Activated T-helper 2 cell treated with anti-CD3 and anti-CD28 coated beads, Interferon-gamma antibody, Interleukin-2, Interleukin-4, amounts not matched to agents 10 μg/mL and 5 μg/mL and 100 μg/mL, durations not matched to agents 14 hours and 24 hours and 36 hours (primary cell): ENCODE data around the gene PNMA8C. TPM values are rescaled to one million over a fixed set of nuclear protein-coding genes. Genes with fewer than 3 reads are reported as not detected.
"Not testable (repeated sequence)": the region's sequence is repeated elsewhere in the genome, so short reads cannot be mapped to it uniquely, and the experiment has no call there.

Source experiments
- DNase-seq: peaks from one replicate; pipeline ENCODE4 v3.0.0; 2021; ENCODE audit warnings: low spot score
- H3K27ac Mint-ChIP-seq: one replicate; pipeline ENCODE4 v1.8.0; 2021; ENCODE audit warnings: mixed read lengths
- H3K27me3 Mint-ChIP-seq: one replicate; pipeline ENCODE4 v1.8.0; 2021; ENCODE audit warnings: low read depth, mixed read lengths
- H3K36me3 Mint-ChIP-seq: one replicate; pipeline ENCODE4 v1.8.0; 2021; ENCODE audit warnings: low read depth, mixed read lengths
- H3K4me1 Mint-ChIP-seq: one replicate; pipeline ENCODE4 v1.8.0; 2021; ENCODE audit warnings: low read depth, mixed read lengths
- H3K4me3 Mint-ChIP-seq: one replicate; pipeline ENCODE4 v1.8.0; 2021; ENCODE audit warnings: low read depth, mild to moderate bottlenecking, moderate library complexity, mixed read lengths
- H3K9me3 Mint-ChIP-seq: one replicate; pipeline ENCODE4 v1.8.0; 2021; ENCODE audit warnings: mixed read lengths
- intact Hi-C: fragments of 100-400 bp; cut with micrococcal nuclease; formaldehyde crosslinking; loops from one replicate; pipeline ENCODE4 v1.15.1; 2023
- total RNA-seq: library from RNA; stranded (reverse); gene quantifications from 2 replicates; pipeline ENCODE4 v1.2.3, GENCODE V29; 2022

Gene PNMA8C
- total RNA-seq, 1 donor from 2014 or later: not detected

DNA sequence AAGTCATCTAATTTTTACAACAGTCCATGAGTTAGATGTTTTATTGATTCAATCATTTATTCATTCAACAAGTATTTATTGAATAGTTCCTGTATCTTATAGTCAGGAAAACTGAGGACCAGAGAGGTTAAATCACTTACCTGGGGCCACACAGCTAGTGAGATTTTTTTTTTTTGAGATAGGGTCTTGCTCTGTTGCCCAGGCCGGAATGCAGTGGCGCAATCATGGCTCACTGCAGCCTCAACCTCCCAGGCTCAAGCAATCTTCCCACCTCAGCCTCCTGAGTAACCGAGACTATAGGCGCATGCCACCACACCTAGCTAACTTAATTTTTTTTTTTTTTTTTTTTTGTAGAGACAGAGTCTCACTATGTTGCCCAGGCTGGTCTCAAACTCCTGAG is 7.0 kb upstream of the PNMA8C start:
- not testable (repeated sequence) for H3K36me3 Mint-ChIP-seq

DNA sequence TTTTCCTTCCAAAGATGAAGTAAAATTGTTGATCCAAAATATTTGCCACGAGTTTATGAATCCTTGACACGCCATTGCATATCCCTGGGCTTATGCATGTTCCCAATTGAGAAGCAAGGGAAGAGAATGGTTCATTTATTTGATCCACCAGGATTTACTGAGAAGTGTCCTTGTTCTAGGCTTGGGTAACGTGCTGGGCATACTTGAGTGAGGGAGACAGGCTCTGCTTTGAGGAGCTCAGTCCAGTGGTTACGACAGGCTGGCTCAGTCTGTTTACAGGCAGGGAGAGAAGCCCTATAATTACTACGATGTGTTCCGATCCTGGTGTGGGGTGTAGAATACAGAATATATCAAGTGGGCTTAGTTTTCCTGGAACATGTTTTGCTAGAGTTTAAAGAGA is 6.3 kb upstream of the PNMA8C start:
- Mint-ChIP-seq H3K4me1 (no peaks in the 10 kb centered on the region), H3K27me3 (peaks cover 26% of the 10 kb centered on the region), H3K36me3 (no peaks in the 10 kb centered on the region), H3K9me3 (no peaks in the 10 kb centered on the region), H3K27ac (no peak overlapping the region), H3K4me3 (no peak overlapping the region)
- no peak for DNase-seq
- intact Hi-C loops: no loop called here

More for the DNA sequence above, 7.0 kb upstream of the PNMA8C start:
- H3K27ac Mint-ChIP-seq, intact Hi-C loops, DNase-seq, H3K9me3 Mint-ChIP-seq, H3K4me3 Mint-ChIP-seq, H3K4me1 Mint-ChIP-seq: not testable (repeated sequence)
- peaks cover 20% of the 10 kb centered on the region for H3K27me3 Mint-ChIP-seq

DNA sequence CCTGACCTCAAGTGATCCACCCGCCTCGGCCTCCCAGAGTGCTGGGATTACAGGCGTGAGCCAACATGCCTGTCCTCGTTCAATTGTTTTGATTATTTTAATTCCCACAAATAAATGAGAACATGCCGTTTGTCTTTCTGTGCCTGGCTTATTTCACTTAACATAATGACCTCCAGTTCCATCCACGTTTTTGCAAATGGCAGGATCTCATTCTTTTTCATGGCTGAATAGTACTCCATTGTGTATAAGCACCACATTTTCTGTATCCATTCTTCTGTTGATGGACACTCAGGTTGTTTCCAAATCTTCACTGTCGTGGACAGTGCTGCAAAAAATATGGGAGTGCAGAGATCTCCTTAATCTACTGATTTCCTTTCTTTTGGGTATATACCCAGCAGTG is 4.7 kb upstream of the PNMA8C start:
- H3K36me3 Mint-ChIP-seq, DNase-seq, H3K4me1 Mint-ChIP-seq, H3K27ac Mint-ChIP-seq, H3K9me3 Mint-ChIP-seq, H3K4me3 Mint-ChIP-seq, intact Hi-C loops: not testable (repeated sequence)
- peaks cover 40% of the 10 kb centered on the region for H3K27me3 Mint-ChIP-seq

DNA sequence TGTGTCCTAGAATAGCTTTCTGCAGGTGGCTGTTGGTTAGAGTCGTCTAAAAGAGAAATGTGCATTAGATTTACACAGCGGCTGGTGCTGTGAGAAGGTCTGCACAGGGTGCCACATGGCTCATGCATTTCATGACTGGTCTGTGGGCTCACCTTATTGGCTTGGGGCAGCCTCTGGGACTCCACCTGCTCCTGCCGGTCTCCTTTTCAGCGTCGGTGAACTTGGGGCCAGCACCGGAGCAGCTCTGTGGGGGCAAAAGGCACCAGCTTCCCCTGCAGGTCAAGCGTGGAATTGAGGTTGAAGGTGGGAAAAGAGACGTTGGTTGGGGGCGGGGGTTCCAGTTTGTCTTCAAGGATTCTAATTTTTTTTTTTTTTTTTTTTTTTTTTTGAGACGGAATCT is 3.1 kb upstream of the PNMA8C start:
- no peaks in the 10 kb centered on the region for H3K36me3 Mint-ChIP-seq
- intact Hi-C loops: no loop called here
- no peaks in the 10 kb centered on the region for H3K9me3 Mint-ChIP-seq
- H3K27me3 Mint-ChIP-seq: peaks cover 55% of the 10 kb centered on the region
- H3K27ac Mint-ChIP-seq: no peak overlapping the region
- no peak overlapping the region for H3K4me3 Mint-ChIP-seq
- no peak for DNase-seq
- H3K4me1 Mint-ChIP-seq: peaks cover 22% of the 10 kb centered on the region

DNA sequence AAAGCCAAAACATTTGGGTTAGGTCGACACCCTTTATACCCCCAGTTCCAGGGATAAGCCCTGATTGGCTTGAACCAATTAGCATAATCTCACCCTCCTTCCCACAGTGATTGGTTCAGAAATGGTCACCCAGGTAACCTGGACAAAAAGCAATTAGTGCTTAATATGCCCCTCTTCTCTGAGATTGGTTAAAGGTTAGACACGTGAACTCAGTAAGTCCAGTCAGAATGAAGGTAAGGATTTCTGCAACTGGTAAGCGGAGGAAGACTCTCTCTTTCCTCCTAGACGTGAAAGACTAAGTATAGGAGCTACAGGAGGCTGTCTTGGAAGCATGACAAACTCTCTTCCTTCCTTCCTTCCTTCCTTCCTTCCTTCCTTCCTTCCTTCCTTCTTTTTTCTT is 1.3 kb upstream of the PNMA8C start:
- intact Hi-C loops: no loop called here
- Mint-ChIP-seq H3K9me3 (no peaks in the 10 kb centered on the region), H3K4me1 (peaks cover 30% of the 10 kb centered on the region), H3K4me3 (no peak overlapping the region), H3K36me3 (no peaks in the 10 kb centered on the region), H3K27me3 (peaks cover 63% of the 10 kb centered on the region), H3K27ac (no peak overlapping the region)
- DNase-seq: no peak

DNA sequence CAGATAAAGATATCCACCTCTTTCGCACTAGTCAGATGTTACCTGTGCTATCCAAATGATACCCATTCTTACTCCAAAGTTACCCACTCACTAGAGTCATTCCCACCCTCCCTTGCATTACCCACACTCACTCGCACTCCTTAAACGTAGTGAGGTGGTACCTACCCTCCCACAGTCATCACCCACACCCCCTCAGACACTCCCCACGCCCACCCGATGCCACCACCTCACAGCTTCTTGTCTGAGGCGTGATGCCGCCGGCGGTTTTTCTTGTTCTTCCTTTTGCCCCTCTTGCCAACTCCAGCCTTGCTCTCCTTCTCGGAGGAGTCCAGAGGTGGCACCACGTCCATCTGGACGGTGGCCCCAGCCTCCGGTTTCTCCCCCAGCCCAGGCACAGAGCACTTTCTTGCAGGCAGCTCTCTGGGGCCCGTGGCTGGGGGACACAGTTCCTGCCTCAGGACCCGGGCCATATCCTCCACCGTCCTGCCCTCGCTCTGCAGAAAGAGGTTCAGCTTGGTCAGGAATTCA is 1.2 kb downstream of the PNMA8C start:
- Mint-ChIP-seq H3K4me3 (no peak overlapping the region), H3K9me3 (no peaks in the 10 kb centered on the region), H3K27me3 (peaks cover 68% of the 10 kb centered on the region), H3K27ac (no peak overlapping the region), H3K4me1 (peaks cover 30% of the 10 kb centered on the region), H3K36me3 (no peaks in the 10 kb centered on the region)
- no peak for DNase-seq
- intact Hi-C loops: no loop called here

DNA sequence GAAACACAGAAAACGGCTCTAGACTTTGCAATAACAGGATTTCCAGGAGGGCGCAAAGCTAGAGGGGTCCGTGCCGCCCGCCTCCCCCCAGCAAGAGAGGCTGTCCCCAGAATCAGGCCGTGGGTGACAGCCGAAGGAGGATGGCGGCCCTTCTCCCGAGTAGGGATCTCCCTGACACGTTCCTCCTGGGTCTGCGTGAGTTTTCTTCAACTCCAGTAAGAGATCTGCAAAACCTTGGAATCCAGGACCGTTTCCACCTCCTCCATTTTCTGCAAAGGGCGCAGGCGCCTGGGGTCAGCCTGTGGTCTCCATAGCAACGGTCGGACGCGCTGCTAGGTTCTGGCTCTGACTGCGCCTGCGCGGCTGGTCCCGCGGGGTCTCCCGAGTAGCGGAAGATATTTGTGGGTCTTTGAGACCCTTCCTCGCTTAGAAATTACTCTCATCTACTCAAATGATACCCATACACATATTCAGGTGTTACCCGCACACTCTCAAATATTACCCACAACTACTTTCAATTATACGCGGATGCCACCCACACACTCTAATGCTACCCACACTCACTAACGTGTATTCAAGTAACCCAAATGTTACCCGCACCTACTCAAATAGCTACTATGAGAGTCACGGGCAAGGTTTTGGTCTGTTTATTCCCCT is 2.1 kb downstream of the PNMA8C start:
- Mint-ChIP-seq H3K4me3 (peak overlapping the region; percentile 30), H3K27me3 (peaks cover 65% of the 10 kb centered on the region), H3K4me1 (peaks cover 30% of the 10 kb centered on the region), H3K36me3 (no peaks in the 10 kb centered on the region), H3K9me3 (no peaks in the 10 kb centered on the region), H3K27ac (no peak overlapping the region)
- intact Hi-C loops: no loop called here
- DNase-seq: no peak

DNA sequence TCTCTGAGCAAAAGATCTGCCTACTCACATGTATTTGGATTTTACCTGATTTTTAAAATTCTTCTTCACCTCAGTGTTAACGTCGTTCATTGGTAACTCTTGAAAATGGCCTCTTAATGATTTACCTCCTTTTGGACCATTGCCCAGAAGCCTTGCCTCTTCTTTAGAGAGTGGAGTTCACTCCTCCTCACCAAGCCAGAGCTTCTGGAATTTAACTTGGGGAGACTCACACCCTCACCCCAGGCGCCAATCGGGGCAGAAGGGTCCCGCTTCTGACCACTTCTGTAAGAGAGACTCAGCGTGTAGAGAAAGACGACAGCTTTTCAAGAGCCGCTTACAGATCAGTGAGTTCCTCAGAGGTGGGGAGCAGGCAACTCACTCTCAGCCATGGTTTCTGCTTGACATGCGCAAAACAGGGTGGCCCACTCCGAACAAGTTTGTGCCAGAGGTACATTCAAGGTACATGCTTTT is 2.7 kb downstream of the PNMA8C start:
- Mint-ChIP-seq H3K27ac (no peak overlapping the region), H3K9me3 (no peaks in the 10 kb centered on the region), H3K27me3 (peaks cover 62% of the 10 kb centered on the region), H3K4me1 (peaks cover 30% of the 10 kb centered on the region), H3K36me3 (no peaks in the 10 kb centered on the region), H3K4me3 (no peak overlapping the region)
- DNase-seq: no peak
- intact Hi-C loops: no loop called here

DNA sequence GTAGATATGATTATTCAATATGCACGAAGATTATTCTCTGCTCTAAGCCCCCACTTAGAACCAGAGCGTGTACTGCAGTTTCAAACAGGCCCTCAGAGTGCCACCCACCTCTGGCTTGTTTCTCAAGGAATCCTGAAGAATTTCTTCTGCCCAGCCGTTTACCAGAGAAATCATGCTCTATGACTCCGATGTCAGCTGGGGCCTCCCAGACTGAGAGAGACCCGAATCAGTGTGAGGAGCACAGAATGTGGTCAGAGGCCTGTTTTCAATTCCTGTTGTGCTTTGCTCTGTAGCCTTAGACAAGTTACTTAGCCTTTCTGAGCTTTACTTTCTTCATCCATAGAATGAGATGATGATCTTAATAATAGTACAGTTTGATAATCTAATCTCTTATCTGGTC is 5.5 kb downstream of the PNMA8C start:
- no peak overlapping the region for H3K4me3 Mint-ChIP-seq
- no peak for DNase-seq
- H3K9me3 Mint-ChIP-seq: no peaks in the 10 kb centered on the region
- intact Hi-C loops: no loop called here
- no peak overlapping the region for H3K27ac Mint-ChIP-seq
- peaks cover 21% of the 10 kb centered on the region for H3K4me1 Mint-ChIP-seq
- H3K36me3 Mint-ChIP-seq: no peaks in the 10 kb centered on the region
- peaks cover 54% of the 10 kb centered on the region for H3K27me3 Mint-ChIP-seq

DNA sequence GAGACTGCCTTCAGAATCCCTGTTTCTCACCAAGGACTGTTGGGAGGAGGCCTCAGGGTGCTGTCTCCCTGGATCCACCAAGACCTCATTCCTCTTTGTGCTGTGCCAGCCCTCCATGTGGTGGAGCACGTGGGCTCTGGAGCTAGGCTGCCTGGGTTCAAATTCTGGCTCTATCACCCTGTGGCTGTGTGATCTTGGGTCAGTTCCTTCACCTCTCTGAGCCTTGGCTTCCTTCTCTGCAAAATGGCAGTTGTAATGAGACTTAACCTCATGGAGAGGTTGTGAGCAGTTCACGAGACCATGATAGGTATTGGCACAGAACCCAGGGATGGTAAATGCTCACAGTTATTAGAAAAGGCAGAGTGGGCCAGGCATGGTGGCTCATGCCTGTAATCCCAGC is 6.4 kb downstream of the PNMA8C start:
- intact Hi-C loops: no loop called here
- Mint-ChIP-seq H3K9me3 (no peaks in the 10 kb centered on the region), H3K4me3 (no peak overlapping the region), H3K27ac (no peak overlapping the region), H3K4me1 (peaks cover 13% of the 10 kb centered on the region), H3K36me3 (no peaks in the 10 kb centered on the region), H3K27me3 (peaks cover 49% of the 10 kb centered on the region)
- DNase-seq: no peak

DNA sequence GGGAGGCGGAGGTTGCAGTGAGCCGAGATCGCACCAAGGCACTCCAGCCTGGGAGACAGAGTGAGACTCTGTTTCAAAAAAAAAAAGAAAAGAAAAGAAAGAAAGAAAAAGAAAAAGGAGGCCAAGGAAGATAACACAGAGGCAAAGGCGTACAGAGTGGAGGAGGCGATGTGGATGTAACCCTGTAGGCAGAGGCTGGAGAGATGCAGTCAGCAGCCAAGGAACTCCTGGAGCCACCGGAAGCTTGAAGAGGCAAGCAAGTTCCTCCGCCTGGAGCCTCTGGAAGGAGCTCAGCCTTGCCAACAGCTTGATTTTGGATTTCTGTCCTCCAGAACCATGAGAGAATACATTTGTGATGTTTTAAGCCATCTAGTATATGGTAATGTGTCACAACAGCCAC is 8.7 kb downstream of the PNMA8C start:
- H3K9me3 Mint-ChIP-seq: no peaks in the 10 kb centered on the region
- H3K4me3 Mint-ChIP-seq: no peak overlapping the region
- peaks cover 49% of the 10 kb centered on the region for H3K27me3 Mint-ChIP-seq
- no peaks in the 10 kb centered on the region for H3K36me3 Mint-ChIP-seq
- H3K27ac Mint-ChIP-seq: no peak overlapping the region
- intact Hi-C loops: no loop called here
- H3K4me1 Mint-ChIP-seq: no peaks in the 10 kb centered on the region
- no peak for DNase-seq

DNA sequence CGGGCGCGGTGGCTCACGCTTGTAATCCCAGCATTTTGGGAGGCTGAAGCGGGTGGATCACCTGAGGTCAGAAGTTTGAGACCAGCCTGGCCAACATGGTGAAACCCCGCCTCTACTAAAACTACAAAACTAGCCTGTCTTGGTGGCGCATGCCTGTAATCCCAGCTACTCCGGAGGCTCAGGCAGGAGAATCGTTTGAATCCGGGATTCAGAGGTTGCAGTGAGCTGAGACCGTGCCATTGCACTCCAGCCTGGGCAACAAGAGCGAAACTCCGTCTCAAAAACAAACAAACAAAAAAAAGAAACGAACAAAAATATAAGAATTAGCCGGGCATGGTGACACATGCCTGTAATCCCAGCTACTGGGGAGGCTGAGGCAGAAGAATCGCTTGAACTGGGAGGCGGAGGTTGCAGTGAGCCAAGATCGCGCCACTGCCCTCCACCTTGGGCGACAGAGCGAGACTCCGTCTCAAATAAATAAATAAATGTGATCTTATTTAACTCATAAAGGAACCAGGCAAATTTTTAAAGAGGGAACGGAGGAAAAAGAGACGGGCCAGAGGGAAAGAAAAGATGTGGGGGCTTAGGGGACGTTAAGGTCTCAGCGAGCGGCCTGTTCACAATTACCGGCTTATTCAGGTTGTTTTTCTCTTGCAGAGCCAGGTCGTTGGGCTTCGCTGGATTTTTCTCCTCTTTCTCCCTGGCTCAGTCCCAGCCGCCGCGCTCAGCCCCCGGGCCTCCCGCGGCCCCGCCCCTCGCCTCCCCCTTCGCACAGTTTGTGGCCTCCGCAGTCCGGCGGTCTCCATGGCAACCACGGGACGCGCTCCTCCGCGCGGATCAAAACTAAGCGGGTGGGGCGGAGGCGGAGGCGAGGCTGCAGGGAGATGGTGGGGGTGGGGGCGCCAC is 12.7 kb downstream of the PNMA8C start:
- DNase-seq, H3K4me1 Mint-ChIP-seq, H3K36me3 Mint-ChIP-seq, intact Hi-C loops, H3K27ac Mint-ChIP-seq, H3K4me3 Mint-ChIP-seq, H3K9me3 Mint-ChIP-seq: not testable (repeated sequence)
- H3K27me3 Mint-ChIP-seq: peaks cover 63% of the 10 kb centered on the region

DNA sequence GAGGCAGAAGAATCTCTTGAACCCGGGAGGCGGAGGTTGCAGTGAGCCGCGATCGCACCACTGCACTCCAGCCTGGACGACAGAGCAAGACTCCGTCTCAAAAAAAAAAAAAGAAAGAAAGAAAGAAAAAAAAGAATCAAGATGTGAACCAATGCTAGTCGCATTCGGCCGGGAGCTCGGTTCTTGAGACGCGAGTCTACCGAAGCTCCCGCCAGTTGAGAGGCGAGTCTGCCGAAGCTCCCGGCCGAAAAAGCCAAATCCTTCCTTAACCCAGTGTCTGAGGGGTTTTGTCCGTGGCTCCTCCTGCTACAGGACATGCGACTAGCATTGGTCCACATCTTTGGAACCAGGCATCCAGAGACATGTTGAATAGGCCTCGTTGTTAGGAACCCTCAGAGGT is 13.8 kb downstream of the PNMA8C start:
- H3K27ac Mint-ChIP-seq, H3K4me1 Mint-ChIP-seq, H3K36me3 Mint-ChIP-seq, DNase-seq, H3K4me3 Mint-ChIP-seq, H3K9me3 Mint-ChIP-seq: not testable (repeated sequence)
- intact Hi-C loops: loop anchor here (5.0 kb wide), 1 partner anchor 338 kb away; no protein-coding TSS in a partner anchor
- H3K27me3 Mint-ChIP-seq: peaks cover 70% of the 10 kb centered on the region
